GM19324 (cell line): ENCODE results near the gene MAD2L1BP.
"Not testable (repeated sequence)": the region's sequence is repeated elsewhere in the genome, so short reads cannot be mapped to it uniquely, and the experiment has no call there.

Source experiments
- ATAC-seq: cut with Tn5 transposase; IDR thresholded peaks from one replicate; pipeline ENCODE4 v1.9.1; 2021; ENCODE audit warnings: mild to moderate bottlenecking, moderate library complexity; ENCODE audit not compliant: unreplicated experiment, low FRiP score

The MAD2L1BP gene

GRCh38 chr6:43625393-43625992 lies 10.1 kb upstream of the MAD2L1BP start:
- ATAC-seq: no peak

GRCh38 chr6:43627008-43627825 lies 8.4 kb upstream of the MAD2L1BP start:
- ATAC-seq: no peak

DNA sequence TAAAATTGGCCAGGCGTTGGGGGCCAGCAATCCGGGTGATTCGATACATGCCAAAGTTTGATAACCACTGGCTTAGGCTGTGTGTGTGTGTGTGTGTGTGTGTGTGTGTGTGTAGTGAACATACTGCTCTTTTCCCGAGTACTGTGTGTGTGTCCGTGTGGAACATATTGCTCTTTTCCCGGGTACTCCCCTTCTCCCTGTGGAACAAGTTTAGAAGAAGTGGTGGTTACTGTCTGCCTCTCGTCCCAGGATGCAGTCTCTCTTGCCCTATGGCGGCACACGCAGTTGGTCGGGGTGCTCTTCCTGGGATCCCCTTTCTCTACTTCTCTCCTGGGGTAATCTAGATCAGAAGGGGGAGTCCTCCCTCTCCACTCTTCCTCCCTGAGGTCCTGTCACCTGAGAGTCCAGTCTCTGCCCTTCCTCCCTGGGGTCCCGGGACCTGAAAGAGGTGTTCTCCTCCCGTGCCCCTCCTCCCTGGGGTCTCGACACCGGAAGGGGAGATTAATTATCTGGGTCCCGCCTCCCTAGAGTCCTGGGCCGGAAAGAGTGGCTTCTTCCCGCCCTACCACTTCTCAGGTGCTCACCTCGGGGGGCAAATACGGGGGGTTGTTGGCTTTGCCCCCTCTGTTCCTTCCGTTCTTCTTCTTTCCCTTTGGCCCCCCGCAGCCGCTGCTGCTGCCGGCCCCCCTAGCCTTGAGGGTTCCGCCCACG lies 7.1 kb upstream of the MAD2L1BP start:
- peak; percentile 20 for ATAC-seq

DNA sequence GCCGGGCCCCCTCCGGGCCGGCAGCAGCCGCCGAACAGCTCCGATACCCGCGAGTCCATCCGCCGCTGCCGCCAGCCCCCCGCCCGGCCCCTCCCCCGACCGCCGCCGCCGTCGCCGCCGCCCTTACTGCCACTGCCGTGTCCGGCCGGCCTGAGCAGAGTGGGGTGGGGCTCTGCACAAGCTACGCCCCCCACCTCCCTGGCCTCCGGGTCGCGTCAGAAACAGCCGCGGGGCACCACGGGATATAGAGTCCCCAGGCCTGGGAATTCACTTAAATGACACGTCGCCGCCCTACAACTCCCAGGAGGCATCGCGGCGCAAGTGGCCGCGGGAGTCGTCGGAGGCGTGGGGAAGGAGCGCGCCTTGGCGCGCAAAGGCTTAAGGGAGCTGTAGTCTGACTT lies 6.5 kb upstream of the MAD2L1BP start, which contains the start of gene GTPBP2:
GTPBP2 (minus strand) TSS at position 161 of the 401 bp plus-strand sequence; CDS start at position 59, 102 bp downstream.
- ATAC-seq: peak; percentile 86

GRCh38 chr6:43629505-43630300 lies 5.9 kb upstream of the MAD2L1BP start:
- ATAC-seq: peak; percentile 66

DNA sequence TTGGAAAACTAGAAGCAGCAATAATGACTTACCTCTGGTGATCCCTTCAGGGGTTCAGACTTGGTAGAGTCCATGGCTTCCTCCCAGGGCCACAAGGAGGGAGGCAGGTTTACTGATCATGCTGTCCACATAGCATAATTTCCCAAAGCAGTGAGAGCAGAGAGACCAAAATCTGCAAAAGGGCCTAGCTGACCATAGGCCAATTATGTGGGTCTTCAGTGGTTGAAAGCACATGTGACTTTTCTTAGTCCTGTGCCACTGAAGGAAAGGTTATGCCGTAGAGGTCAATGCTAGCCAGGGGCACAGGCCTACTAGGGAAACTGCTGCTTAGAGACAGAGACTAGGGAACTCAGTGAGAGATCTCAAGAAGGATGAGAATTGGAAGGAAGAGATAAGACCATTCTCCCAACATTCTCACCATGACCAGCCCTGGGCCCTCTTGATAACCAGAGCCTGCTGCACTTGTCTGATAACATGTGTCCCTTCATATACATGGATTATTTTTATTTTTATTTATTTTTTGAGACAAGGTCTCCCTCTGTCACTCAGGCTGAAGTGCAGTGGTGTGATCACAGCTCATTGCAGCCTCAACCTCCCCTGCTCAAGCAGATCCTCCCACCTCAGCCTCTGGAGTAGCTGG lies 4.5 kb upstream of the MAD2L1BP start:
- no peak for ATAC-seq

DNA sequence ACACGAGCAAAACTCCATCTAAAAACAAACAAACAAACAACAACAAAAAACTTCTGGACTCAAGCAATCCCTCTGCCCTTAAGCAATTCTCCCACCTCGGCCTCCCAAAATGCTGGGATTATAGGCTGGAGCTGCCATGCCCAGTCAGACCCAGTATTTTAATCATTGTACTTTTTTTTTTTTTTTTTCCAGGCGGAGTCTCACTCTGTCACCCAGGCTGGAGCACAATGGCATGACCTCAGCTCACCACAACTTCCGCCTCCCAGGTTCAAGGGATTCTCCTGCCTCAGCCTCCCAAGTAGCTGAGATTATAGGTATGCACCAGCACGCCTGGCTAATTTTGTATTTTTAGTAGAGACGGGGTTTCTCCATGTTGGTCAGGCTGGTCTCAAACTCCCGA lies 2.6 kb upstream of the MAD2L1BP start:
- ATAC-seq: not testable (repeated sequence)

- no peak for ATAC-seq
These were observed 837 bp upstream of the MAD2L1BP start for GRCh38 chr6:43634702-43635303.

- ATAC-seq: peak; percentile 10
These were observed 644 bp downstream of the MAD2L1BP start for GRCh38 chr6:43636308-43636659.

DNA sequence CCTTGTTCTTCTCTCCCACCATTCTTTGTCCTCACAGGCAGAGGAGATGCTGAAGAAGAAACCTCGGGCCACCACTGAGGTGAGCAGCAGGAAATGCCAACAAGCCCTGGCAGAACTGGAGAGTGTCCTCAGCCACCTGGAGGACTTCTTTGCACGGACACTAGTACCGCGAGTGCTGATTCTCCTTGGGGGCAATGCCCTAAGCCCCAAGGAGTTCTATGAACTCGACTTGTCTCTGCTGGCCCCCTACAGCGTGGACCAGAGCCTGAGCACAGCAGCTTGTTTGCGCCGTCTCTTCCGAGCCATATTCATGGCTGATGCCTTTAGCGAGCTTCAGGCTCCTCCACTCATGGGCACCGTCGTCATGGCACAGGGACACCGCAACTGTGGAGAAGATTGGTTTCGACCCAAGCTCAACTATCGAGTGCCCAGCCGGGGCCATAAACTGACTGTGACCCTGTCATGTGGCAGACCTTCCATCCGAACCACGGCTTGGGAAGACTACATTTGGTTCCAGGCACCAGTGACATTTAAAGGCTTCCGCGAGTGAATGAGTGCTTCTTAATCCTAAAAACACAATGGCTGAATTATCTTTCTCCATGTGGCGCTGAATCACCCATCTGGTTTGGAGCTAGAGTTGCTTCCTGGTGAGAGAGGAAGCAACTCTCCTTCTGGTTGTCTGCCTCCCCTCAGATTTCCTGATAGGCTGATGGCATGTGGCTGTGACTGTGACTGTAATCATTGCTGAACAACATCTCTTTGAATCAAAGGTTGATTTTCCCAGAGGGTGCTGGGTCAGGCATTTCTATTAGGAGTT lies 4.6 kb downstream of the MAD2L1BP start:
- no peak for ATAC-seq

GRCh38 chr6:43644940-43645612 lies 9.4 kb downstream of the MAD2L1BP start, which contains the start of gene RSPH9:
Gene RSPH9 (plus strand): TSS chr6:43645036. CDS start chr6:43645099, 63 bp downstream.
- ATAC-seq: peak; percentile 46

- no peak for ATAC-seq
These were observed 9.9 kb downstream of the MAD2L1BP start for GRCh38 chr6:43645613-43645964.

DNA sequence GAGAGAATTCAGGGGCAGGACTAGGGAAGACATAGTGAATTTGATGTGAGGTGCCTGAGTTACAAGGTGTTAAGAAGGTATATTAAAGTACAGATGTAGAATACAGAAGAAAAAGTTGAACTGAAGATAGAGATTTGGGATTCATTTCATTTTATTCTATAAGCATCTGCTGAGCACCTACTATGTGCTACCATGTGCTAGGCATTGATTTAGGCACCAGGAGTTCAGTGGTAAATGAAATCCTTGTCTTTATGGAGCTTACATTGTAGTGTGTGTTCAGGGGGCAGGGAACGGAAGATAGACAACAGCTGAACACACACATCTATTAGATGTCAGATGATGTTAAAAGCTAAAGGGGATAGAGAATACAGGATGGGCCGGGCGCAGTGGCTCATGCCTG lies 12.0 kb downstream of the MAD2L1BP start:
- no peak for ATAC-seq

GRCh38 chr6:43648248-43648647 lies 12.6 kb downstream of the MAD2L1BP start:
- no peak for ATAC-seq

GRCh38 chr6:43652822-43653221 lies 17.2 kb downstream of the MAD2L1BP start:
- not testable (repeated sequence) for ATAC-seq

- ATAC-seq: no peak
These were observed 21.7 kb downstream of the MAD2L1BP start for GRCh38 chr6:43657221-43657802.

- no peak for ATAC-seq
These were observed 22.5 kb downstream of the MAD2L1BP start for GRCh38 chr6:43658161-43658560.

DNA sequence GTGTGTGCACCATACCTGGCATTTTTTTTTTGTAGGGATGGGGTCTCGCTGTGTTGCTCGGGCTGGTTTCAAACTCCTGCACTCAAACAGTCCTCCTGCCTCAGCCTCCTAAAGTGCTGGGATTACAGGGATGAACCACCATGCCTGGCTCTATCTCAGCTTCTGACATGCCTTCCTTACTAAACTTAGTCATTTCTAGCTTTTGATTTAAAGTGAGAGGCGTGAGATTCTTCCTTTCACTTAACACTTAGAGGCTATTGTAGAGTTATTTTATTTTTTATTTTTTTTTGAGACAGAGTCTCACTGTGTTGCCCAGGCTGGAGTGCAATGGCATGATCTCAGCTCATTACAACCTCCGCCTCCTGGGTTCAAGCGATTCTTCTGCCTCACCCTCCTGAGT lies 27.3 kb downstream of the MAD2L1BP start:
- not testable (repeated sequence) for ATAC-seq
